ENCODE data around the gene PTH1R. TPM values are rescaled to one million over a fixed set of nuclear protein-coding genes. Genes with fewer than 3 reads are reported as not detected.

Gene PTH1R
- total and polyA plus RNA-seq, 2 donors (not counting 1 experiment from before 2014, with no cell fraction given) = 0.67 to 4.3 TPM

DNA sequence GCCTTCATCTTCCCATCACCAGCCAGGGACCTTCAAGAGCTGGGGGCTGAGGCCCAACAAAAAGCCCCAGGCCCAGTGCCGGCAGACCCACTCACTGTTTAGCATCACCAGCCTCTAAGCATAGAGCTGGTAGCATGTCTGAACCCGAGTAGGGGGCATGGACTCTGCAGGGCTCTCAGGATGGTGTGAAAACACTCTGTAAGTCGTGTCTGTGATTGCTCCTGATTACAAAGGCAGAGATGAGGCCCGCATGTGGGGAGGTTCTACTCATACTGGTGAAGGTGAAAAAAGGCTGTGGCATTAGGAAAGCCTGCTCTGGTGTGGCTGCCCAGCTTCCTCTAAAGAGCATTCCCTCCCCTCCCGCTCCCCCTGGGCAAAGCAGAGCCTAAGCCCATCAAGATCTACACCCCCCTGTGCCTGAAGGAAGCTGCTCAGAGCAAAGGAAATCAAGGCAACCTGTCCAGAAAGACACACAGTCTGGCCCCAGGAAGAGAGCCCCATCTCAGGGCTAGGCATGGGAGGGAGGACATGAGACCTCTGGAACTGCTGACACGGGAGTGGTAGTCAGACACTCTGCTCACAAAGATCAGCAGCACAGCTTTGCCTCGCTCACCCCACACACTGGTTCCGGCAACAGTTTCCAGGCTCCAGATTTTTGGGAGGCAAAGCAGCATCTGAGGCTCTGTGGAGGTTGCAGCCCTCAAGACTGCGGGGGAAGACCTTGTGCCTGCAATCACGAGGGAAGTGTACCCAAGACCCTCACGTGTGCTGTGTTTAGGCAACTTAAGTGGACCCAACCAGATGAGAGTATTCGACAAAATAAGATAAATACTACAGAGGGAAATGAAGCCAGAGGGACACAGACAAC lies 62.3 kb downstream of the PTH1R start:
- H3K27ac ChIP-seq (ENCODE audit: insufficient read depth, low read length) = no peak overlapping the region
- no peak for DNase-seq (ENCODE audit: low read depth in 2 of 2)
- no peaks in the 10 kb centered on the region for H4K20me1 ChIP-seq (ENCODE audit: control insufficient read depth, extremely low read depth, insufficient read depth, low read length)
- no peaks in the 10 kb centered on the region for H3K9me3 ChIP-seq (ENCODE audit: control insufficient read depth, insufficient read depth, low read depth, low read length)
- TF ChIP-seq, protein P1, sequence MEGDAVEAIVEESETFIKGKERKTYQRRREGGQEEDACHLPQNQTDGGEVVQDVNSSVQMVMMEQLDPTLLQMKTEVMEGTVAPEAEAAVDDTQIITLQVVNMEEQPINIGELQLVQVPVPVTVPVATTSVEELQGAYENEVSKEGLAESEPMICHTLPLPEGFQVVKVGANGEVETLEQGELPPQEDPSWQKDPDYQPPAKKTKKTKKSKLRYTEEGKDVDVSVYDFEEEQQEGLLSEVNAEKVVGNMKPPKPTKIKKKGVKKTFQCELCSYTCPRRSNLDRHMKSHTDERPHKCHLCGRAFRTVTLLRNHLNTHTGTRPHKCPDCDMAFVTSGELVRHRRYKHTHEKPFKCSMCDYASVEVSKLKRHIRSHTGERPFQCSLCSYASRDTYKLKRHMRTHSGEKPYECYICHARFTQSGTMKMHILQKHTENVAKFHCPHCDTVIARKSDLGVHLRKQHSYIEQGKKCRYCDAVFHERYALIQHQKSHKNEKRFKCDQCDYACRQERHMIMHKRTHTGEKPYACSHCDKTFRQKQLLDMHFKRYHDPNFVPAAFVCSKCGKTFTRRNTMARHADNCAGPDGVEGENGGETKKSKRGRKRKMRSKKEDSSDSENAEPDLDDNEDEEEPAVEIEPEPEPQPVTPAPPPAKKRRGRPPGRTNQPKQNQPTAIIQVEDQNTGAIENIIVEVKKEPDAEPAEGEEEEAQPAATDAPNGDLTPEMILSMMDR (conservative IDR thresholded peaks at IDR 0.05 in 1 of 2, IDR thresholded peaks at IDR 0.05 in 1 of 2; ENCODE audit: low read depth in 1 of 2, low read length in 2 of 2) = no peak
- no peak for TF ChIP-seq EZH2 (IDR thresholded peaks at IDR 0.05; ENCODE audit: low read length, missing control alignments)
- H3K4me2 ChIP-seq (ENCODE audit: extremely low read depth, insufficient read depth, low read length) = no peak overlapping the region
- H2AFZ ChIP-seq (ENCODE audit: low read length) = no peak overlapping the region
- H3K36me3 ChIP-seq (ENCODE audit: control insufficient read depth, insufficient read depth, low read length) = peaks cover 10% of the 10 kb centered on the region
- no peaks in the 10 kb centered on the region for H3K27me3 ChIP-seq (ENCODE audit: control insufficient read depth, insufficient read depth, low read length)
- H3K79me2 ChIP-seq (ENCODE audit: control insufficient read depth, insufficient read depth, low read length) = peaks cover 44% of the 10 kb centered on the region
- no peak overlapping the region for H3K9ac ChIP-seq (ENCODE audit: insufficient read depth, low read length)
- peaks cover 24% of the 10 kb centered on the region for H3K4me1 ChIP-seq (ENCODE audit: control insufficient read depth, extremely low read depth, insufficient read depth, low read length)
- H3K4me3 ChIP-seq (replicated peaks in 1 of 4; ENCODE audit: control extremely low read depth in 1 of 4, insufficient read depth in 1 of 4, low read depth in 3 of 4, low read length in 4 of 4) = no peak overlapping the region

DNA sequence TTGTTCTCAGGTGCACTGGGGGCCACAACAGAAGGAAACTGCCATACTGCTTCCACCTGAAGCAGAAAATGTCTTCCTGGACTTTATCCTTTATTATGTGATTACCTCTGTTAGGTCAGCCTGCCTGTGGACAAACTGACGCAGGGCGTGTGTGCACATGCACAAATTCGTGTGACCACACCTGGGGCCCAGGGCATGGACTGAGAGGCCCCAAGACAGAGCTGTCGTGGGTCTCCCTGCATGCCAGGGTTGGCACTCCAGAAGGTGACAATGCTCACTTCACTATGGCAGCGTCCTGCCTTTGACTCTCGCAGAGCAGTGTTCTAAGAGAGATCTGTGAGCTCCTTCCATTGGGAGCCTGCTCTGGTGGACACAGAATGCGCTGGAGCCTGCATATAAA lies 64.6 kb downstream of the PTH1R start:
- Histone ChIP-seq H3K27me3 (ENCODE audit: control insufficient read depth, insufficient read depth, low read length) (no peaks in the 10 kb centered on the region), H3K9me3 (ENCODE audit: control insufficient read depth, insufficient read depth, low read depth, low read length) (no peaks in the 10 kb centered on the region), H3K4me1 (ENCODE audit: control insufficient read depth, extremely low read depth, insufficient read depth, low read length) (peaks cover 6% of the 10 kb centered on the region), H4K20me1 (ENCODE audit: control insufficient read depth, extremely low read depth, insufficient read depth, low read length) (no peaks in the 10 kb centered on the region), H3K4me2 (ENCODE audit: extremely low read depth, insufficient read depth, low read length) (no peak overlapping the region), H2AFZ (ENCODE audit: low read length) (no peak overlapping the region), H3K4me3 (replicated peaks in 1 of 4; ENCODE audit: control extremely low read depth in 1 of 4, insufficient read depth in 1 of 4, low read depth in 3 of 4, low read length in 4 of 4) (no peak overlapping the region), H3K9ac (ENCODE audit: insufficient read depth, low read length) (no peak overlapping the region), H3K27ac (ENCODE audit: insufficient read depth, low read length) (no peak overlapping the region), H3K36me3 (ENCODE audit: control insufficient read depth, insufficient read depth, low read length) (peaks cover 8% of the 10 kb centered on the region), H3K79me2 (ENCODE audit: control insufficient read depth, insufficient read depth, low read length) (peaks cover 57% of the 10 kb centered on the region)
- DNase-seq (ENCODE audit: low read depth in 2 of 2) = no peak
- TF ChIP-seq, protein P1 (conservative IDR thresholded peaks at IDR 0.05 in 1 of 2, IDR thresholded peaks at IDR 0.05 in 1 of 2; ENCODE audit: low read depth in 1 of 2, low read length in 2 of 2) = no peak
- TF ChIP-seq EZH2 (IDR thresholded peaks at IDR 0.05; ENCODE audit: low read length, missing control alignments) = no peak

DNA sequence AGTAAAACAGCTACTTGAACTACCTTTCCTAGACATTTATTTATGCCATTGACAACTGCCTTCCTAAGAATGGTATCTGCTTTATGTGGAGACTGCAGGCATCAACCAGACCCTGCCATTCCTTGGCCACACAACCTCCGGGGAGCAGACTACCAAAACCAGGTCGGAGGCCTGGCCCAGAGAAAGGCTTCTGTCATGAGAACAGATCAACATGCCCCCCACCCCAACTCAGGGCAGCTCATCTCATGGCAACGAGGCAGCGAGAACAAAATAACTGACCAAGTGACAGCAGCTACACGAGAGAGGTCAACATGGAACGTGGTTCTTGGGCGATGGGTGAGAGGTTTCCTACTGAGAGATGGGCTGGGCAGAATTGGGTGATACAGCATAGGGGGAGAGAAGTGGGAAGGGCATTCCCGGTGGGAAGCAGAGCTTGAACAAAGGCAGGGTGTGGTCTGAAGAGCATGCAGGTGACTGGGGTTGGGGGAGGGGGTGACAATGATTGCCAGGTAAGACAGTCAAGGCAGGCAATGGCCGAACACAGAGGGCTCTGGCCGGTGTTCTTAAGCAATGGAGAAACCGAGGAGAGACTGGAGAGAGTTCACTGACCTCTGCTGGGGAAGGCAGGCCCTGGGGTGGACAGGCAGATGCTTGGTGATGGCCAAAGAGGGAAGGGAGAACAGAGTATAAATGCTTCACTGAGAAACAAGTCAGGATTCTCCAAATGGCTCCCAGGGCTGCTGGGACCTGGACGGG lies 65.1 kb downstream of the PTH1R start:
- TF ChIP-seq, protein P1 (conservative IDR thresholded peaks at IDR 0.05 in 1 of 2, IDR thresholded peaks at IDR 0.05 in 1 of 2; ENCODE audit: low read depth in 1 of 2, low read length in 2 of 2) = no peak
- TF ChIP-seq EZH2 (IDR thresholded peaks at IDR 0.05; ENCODE audit: low read length, missing control alignments) = no peak
- H3K9me3 ChIP-seq (ENCODE audit: control insufficient read depth, insufficient read depth, low read depth, low read length) = no peaks in the 10 kb centered on the region
- no peak overlapping the region for H3K4me2 ChIP-seq (ENCODE audit: extremely low read depth, insufficient read depth, low read length)
- H3K4me1 ChIP-seq (ENCODE audit: control insufficient read depth, extremely low read depth, insufficient read depth, low read length) = peaks cover under 1% of the 10 kb centered on the region
- no peak overlapping the region for H3K4me3 ChIP-seq (replicated peaks in 1 of 4; ENCODE audit: control extremely low read depth in 1 of 4, insufficient read depth in 1 of 4, low read depth in 3 of 4, low read length in 4 of 4)
- H3K27me3 ChIP-seq (ENCODE audit: control insufficient read depth, insufficient read depth, low read length) = no peaks in the 10 kb centered on the region
- no peak overlapping the region for H2AFZ ChIP-seq (ENCODE audit: low read length)
- no peak for DNase-seq (ENCODE audit: low read depth in 2 of 2)
- H4K20me1 ChIP-seq (ENCODE audit: control insufficient read depth, extremely low read depth, insufficient read depth, low read length) = no peaks in the 10 kb centered on the region
- H3K36me3 ChIP-seq (ENCODE audit: control insufficient read depth, insufficient read depth, low read length) = peaks cover 9% of the 10 kb centered on the region
- H3K79me2 ChIP-seq (ENCODE audit: control insufficient read depth, insufficient read depth, low read length) = peaks cover 62% of the 10 kb centered on the region
- H3K9ac ChIP-seq (ENCODE audit: insufficient read depth, low read length) = no peak overlapping the region
- no peak overlapping the region for H3K27ac ChIP-seq (ENCODE audit: insufficient read depth, low read length)
